ENCODE data around the gene CLEC3B. TPM values are rescaled to one million over a fixed set of nuclear protein-coding genes. Genes with fewer than 3 reads are reported as not detected.
A peak's percentile ranks its signal among the peaks of the same experiment; 100 is the strongest.

CLEC3B gene
- polyA plus RNA-seq, 4 donors = 2.9 to 103 (median 17.1) TPM

DNA sequence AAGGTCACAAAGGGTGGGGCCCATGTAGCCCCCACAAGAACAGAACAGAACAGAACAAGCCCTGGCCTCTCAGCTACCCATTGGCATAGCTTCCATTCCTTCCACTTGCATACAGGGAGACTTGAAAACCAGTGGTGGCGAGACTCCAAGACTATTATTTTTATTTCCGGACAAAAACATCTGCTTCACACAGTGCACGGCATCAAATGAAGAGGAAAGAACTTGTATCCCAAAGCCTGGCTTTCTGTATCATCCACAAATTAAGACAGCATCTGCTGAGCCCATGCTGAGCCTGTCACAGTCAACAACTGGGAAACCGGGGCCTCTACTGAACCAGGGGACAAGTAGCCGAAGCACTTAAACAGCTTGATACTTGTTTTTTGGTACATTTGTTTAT lies 56.0 kb downstream of the CLEC3B start:
- Histone ChIP-seq H3K4me3 (ENCODE audit: low read depth in 1 of 3, low read length in 3 of 3) (no peak overlapping the region), H3K36me3 (ENCODE audit: control insufficient read depth in 3 of 3, insufficient read depth in 2 of 3, low read depth in 1 of 3, low read length in 3 of 3) (peaks cover 0 to 39% (median 10%) of the 10 kb centered on the region in 3 donors), H3K9me3 (ENCODE audit: control insufficient read depth in 2 of 2, insufficient read depth in 1 of 2, low read depth in 1 of 2, low read length in 1 of 2) (peaks cover 0 to 3% of the 10 kb centered on the region in 2 donors), H3K4me1 (ENCODE audit: control insufficient read depth in 3 of 3, insufficient read depth in 2 of 3, low read depth in 1 of 3, low read length in 2 of 3) (peaks cover 0 to 24% (median 0%) of the 10 kb centered on the region in 3 donors), H3K27me3 (ENCODE audit: control insufficient read depth in 3 of 3, insufficient read depth in 3 of 3, low read length in 3 of 3) (no peaks in the 10 kb centered on the region), H3K27ac (ENCODE audit: low read depth in 1 of 3, low read length in 2 of 3) (no peak overlapping the region)
- FAIRE-seq (no peak), DNase-seq (no peak)
- 72 to 96% (median 95%) methylated on average over 5 of the region's 5 CpGs for WGBS, 3 donors

- Histone ChIP-seq H3K27me3 (ENCODE audit: control insufficient read depth in 3 of 3, insufficient read depth in 3 of 3, low read length in 3 of 3) (no peaks in the 10 kb centered on the region), H3K4me1 (ENCODE audit: control insufficient read depth in 3 of 3, insufficient read depth in 2 of 3, low read depth in 1 of 3, low read length in 2 of 3) (peaks cover 0 to 21% (median 0%) of the 10 kb centered on the region in 3 donors), H3K27ac (ENCODE audit: low read depth in 1 of 3, low read length in 2 of 3) (peak overlapping the region in 1 of 3 donors; percentile 29), H3K9me3 (ENCODE audit: control insufficient read depth in 2 of 2, insufficient read depth in 1 of 2, low read depth in 1 of 2, low read length in 1 of 2) (peaks cover 0 to 3% of the 10 kb centered on the region in 2 donors), H3K36me3 (ENCODE audit: control insufficient read depth in 3 of 3, insufficient read depth in 2 of 3, low read depth in 1 of 3, low read length in 3 of 3) (peaks cover 0 to 45% (median 10%) of the 10 kb centered on the region in 3 donors), H3K4me3 (ENCODE audit: low read depth in 1 of 3, low read length in 3 of 3) (no peak overlapping the region)
- 54 to 74% (median 64%) methylated on average over 6 of the region's 6 CpGs for WGBS, 3 donors
- FAIRE-seq (no peak), DNase-seq (no peak)
These were observed 56.9 kb downstream of the CLEC3B start for GRCh38 chr3:45083023-45083422.

GRCh38 chr3:45084361-45084760 lies 58.3 kb downstream of the CLEC3B start:
- 73 to 92% (median 89%) methylated on average over 1 of the region's 1 CpG for WGBS, 3 donors
- H3K9me3 ChIP-seq (ENCODE audit: control insufficient read depth in 2 of 2, insufficient read depth in 1 of 2, low read depth in 1 of 2, low read length in 1 of 2) = peaks cover 0 to 3% of the 10 kb centered on the region in 2 donors
- peaks cover 0 to 20% (median 0%) of the 10 kb centered on the region in 3 donors for H3K4me1 ChIP-seq (ENCODE audit: control insufficient read depth in 3 of 3, insufficient read depth in 2 of 3, low read depth in 1 of 3, low read length in 2 of 3)
- DNase-seq (no peak), FAIRE-seq (no peak)
- H3K27me3 ChIP-seq (ENCODE audit: control insufficient read depth in 3 of 3, insufficient read depth in 3 of 3, low read length in 3 of 3) = no peaks in the 10 kb centered on the region
- no peak overlapping the region for H3K4me3 ChIP-seq (ENCODE audit: low read depth in 1 of 3, low read length in 3 of 3)
- no peak overlapping the region for H3K27ac ChIP-seq (ENCODE audit: low read depth in 1 of 3, low read length in 2 of 3)
- peaks cover under 1 to 56% (median 10%) of the 10 kb centered on the region in 3 donors for H3K36me3 ChIP-seq (ENCODE audit: control insufficient read depth in 3 of 3, insufficient read depth in 2 of 3, low read depth in 1 of 3, low read length in 3 of 3)

GRCh38 chr3:45084820-45085816 lies 59.0 kb downstream of the CLEC3B start:
- peaks cover 5 to 58% (median 10%) of the 10 kb centered on the region in 3 donors for H3K36me3 ChIP-seq (ENCODE audit: control insufficient read depth in 3 of 3, insufficient read depth in 2 of 3, low read depth in 1 of 3, low read length in 3 of 3)
- no peak overlapping the region for H3K27ac ChIP-seq (ENCODE audit: low read depth in 1 of 3, low read length in 2 of 3)
- WGBS, 3 donors = 75 to 79% (median 77%) methylated on average over 13 of the region's 13 CpGs
- H3K4me3 ChIP-seq (ENCODE audit: low read depth in 1 of 3, low read length in 3 of 3) = no peak overlapping the region
- H3K27me3 ChIP-seq (ENCODE audit: control insufficient read depth in 3 of 3, insufficient read depth in 3 of 3, low read length in 3 of 3) = no peaks in the 10 kb centered on the region
- H3K4me1 ChIP-seq (ENCODE audit: control insufficient read depth in 3 of 3, insufficient read depth in 2 of 3, low read depth in 1 of 3, low read length in 2 of 3) = peaks cover 0 to 14% (median 0%) of the 10 kb centered on the region in 3 donors
- H3K9me3 ChIP-seq (ENCODE audit: control insufficient read depth in 2 of 2, insufficient read depth in 1 of 2, low read depth in 1 of 2, low read length in 1 of 2) = peaks cover 0 to 3% of the 10 kb centered on the region in 2 donors
- FAIRE-seq (no peak), DNase-seq (no peak)

Other genes starting within 250 kb of the CLEC3B start
- gene TMEM42, start 164.4 kb upstream of the CLEC3B start, polyA plus RNA-seq = 10 to 100 TPM in 3 of 4 donors, 1 to 10 TPM in 1; 6.2 to 19.4 (median 14.3) TPM
- gene TGM4, start 151.7 kb upstream of the CLEC3B start, polyA plus RNA-seq = under 1 TPM in 1 of 4 donors, not detected in 3; 0.04 TPM
- gene ZDHHC3, start 50.1 kb upstream of the CLEC3B start, polyA plus RNA-seq = 10 to 100 TPM; 54.3 to 91.3 (median 58.3) TPM
- gene EXOSC7, start 50.1 kb upstream of the CLEC3B start, polyA plus RNA-seq = 10 to 100 TPM; 21.9 to 39.4 (median 30.4) TPM
- 10 to 100 TPM in 2 of 4 donors, 1 to 10 TPM in 2; 8.4 to 30.6 (median 12.6) TPM for gene CDCP1, start 120.1 kb downstream of the CLEC3B start, polyA plus RNA-seq
- 1 to 10 TPM in 1 of 4 donors, under 1 TPM in 2, not detected in 1; 0.27 to 1.4 (median 0.97) TPM for gene TMEM158, start 200.0 kb downstream of the CLEC3B start, polyA plus RNA-seq

Measured in small intestine (tissue), 7 donors.